Naive B cell (primary cell): ENCODE data around the gene IL21R. TPM values are rescaled to one million over a fixed set of nuclear protein-coding genes. Genes with fewer than 3 reads are reported as not detected.

Experiments used
- ATAC-seq, 2 donors: fragments of 150-1000 bp; cut with Tn5 transposase; 2 replicates each; pipeline ENCODE4 v1.10.0; 2021; ENCODE audit warnings: low read depth in 2 of 2, mild to moderate bottlenecking in 2 of 2, moderate library complexity in 2 of 2
- DNase-seq: peaks from one replicate; pipeline ENCODE4 v3.0.0; 2022
- H3K27ac Mint-ChIP-seq, 6 donors: one replicate each; pipeline ENCODE4 v1.8.0; 2020 to 2022; ENCODE audit warnings: mild to moderate bottlenecking in 6 of 6, mixed read lengths in 6 of 6, moderate library complexity in 5 of 6, inconsistent platforms in 2 of 6
- H3K27me3 Mint-ChIP-seq, 3 donors: one replicate each; pipeline ENCODE4 v1.8.0; 2021 to 2022; ENCODE audit warnings: mixed read lengths in 3 of 3, mild to moderate bottlenecking in 1 of 3
- H3K36me3 Mint-ChIP-seq, 2 donors: one replicate each; pipeline ENCODE4 v1.8.0; 2020 to 2022; ENCODE audit warnings: mixed read lengths in 2 of 2, inconsistent platforms in 1 of 2, mild to moderate bottlenecking in 1 of 2
- H3K4me1 Mint-ChIP-seq, 3 donors: one replicate each; pipeline ENCODE4 v1.8.0; 2020 to 2022; ENCODE audit warnings: mixed read lengths in 3 of 3, inconsistent platforms in 1 of 3, mild to moderate bottlenecking in 1 of 3, moderate library complexity in 1 of 3
- H3K4me3 Mint-ChIP-seq, 8 donors: one replicate each; pipeline ENCODE4 v1.8.0; 2020 to 2022; ENCODE audit warnings: mild to moderate bottlenecking in 8 of 8, mixed read lengths in 8 of 8, moderate library complexity in 8 of 8, inconsistent platforms in 2 of 8
- H3K9me3 Mint-ChIP-seq, 7 donors: one replicate each; pipeline ENCODE4 v1.8.0; 2020 to 2022; ENCODE audit warnings: mixed read lengths in 7 of 7, mild to moderate bottlenecking in 5 of 7, inconsistent platforms in 2 of 7, moderate library complexity in 1 of 7
- polyA plus RNA-seq, 6 donors: library from polyadenylated mRNA; unstranded; fragments of 300-500 nt; fragmentation: Illumina TruSeq; gene quantifications; one replicate each; pipeline ENCODE4 v1.2.3, GENCODE V29; 2021; ENCODE audit warnings: low read depth in 6 of 6

Gene IL21R
- polyA plus RNA-seq, 6 donors from 2014 or later = 47.9 to 118 (median 74.5) TPM

GRCh38 chr16:27398894-27399853 lies 2.8 kb upstream of the IL21R start:
- Mint-ChIP-seq H3K4me1 (peaks cover 61 to 79% (median 65%) of the 10 kb centered on the region in 3 donors), H3K27ac (peak overlapping the region; percentile 84 to 100 (median 100)), H3K36me3 (peaks cover 16 to 18% of the 10 kb centered on the region in 2 donors), H3K9me3 (peaks cover 10 to 25% (median 20%) of the 10 kb centered on the region in 7 donors), H3K4me3 (peak overlapping the region; percentile 58 to 99 (median 76)), H3K27me3 (no peaks in the 10 kb centered on the region)
- ATAC-seq (peak; percentile 12 to 23), DNase-seq (peak; percentile 82)

GRCh38 chr16:27399969-27400368 lies 2.0 kb upstream of the IL21R start:
- H3K4me3 Mint-ChIP-seq = peak overlapping the region in 6 of 8 donors; percentile 67 to 99 (median 91)
- no peaks in the 10 kb centered on the region for H3K27me3 Mint-ChIP-seq
- ATAC-seq = no peak
- peaks cover 3 to 18% (median 12%) of the 10 kb centered on the region in 7 donors for H3K9me3 Mint-ChIP-seq
- peak overlapping the region; percentile 57 to 100 (median 100) for H3K27ac Mint-ChIP-seq
- H3K36me3 Mint-ChIP-seq = peaks cover 11 to 21% of the 10 kb centered on the region in 2 donors
- no peak for DNase-seq
- peaks cover 63 to 84% (median 63%) of the 10 kb centered on the region in 3 donors for H3K4me1 Mint-ChIP-seq

- no peak for ATAC-seq
- DNase-seq = no peak
- Mint-ChIP-seq H3K9me3 (peaks cover 0 to 8% (median 2%) of the 10 kb centered on the region in 7 donors), H3K4me1 (peaks cover 66 to 94% (median 71%) of the 10 kb centered on the region in 3 donors), H3K4me3 (peak overlapping the region; percentile 42 to 99 (median 98)), H3K27ac (peak overlapping the region; percentile 99 to 100 (median 100)), H3K36me3 (peaks cover under 1 to 12% of the 10 kb centered on the region in 2 donors), H3K27me3 (no peaks in the 10 kb centered on the region)
Measured at GRCh38 chr16:27400751-27401620, 988 bp upstream of the IL21R start.

- H3K27me3 Mint-ChIP-seq = no peaks in the 10 kb centered on the region
- H3K9me3 Mint-ChIP-seq = peaks cover 0 to 3% (median 0%) of the 10 kb centered on the region in 7 donors
- ATAC-seq = no peak
- no peak for DNase-seq
- H3K36me3 Mint-ChIP-seq = peaks cover 7 to 18% of the 10 kb centered on the region in 2 donors
- peak overlapping the region; percentile 97 to 99 (median 98) for H3K4me3 Mint-ChIP-seq
- H3K4me1 Mint-ChIP-seq = peaks cover 79 to 99% (median 87%) of the 10 kb centered on the region in 3 donors
- peak overlapping the region; percentile 99 to 100 (median 100) for H3K27ac Mint-ChIP-seq
Measured at GRCh38 chr16:27402569-27402963, 592 bp downstream of the IL21R start.

- peak overlapping the region; percentile 97 to 99 (median 98) for H3K4me3 Mint-ChIP-seq
- peak; percentile 83 for DNase-seq
- H3K27me3 Mint-ChIP-seq = no peaks in the 10 kb centered on the region
- H3K4me1 Mint-ChIP-seq = peaks cover 84 to 99% (median 92%) of the 10 kb centered on the region in 3 donors
- ATAC-seq = peak; percentile 35 to 37
- peaks cover 7 to 18% of the 10 kb centered on the region in 2 donors for H3K36me3 Mint-ChIP-seq
- peaks cover 0 to 3% (median 0%) of the 10 kb centered on the region in 7 donors for H3K9me3 Mint-ChIP-seq
- H3K27ac Mint-ChIP-seq = peak overlapping the region; percentile 99 to 100 (median 100)
Measured at GRCh38 chr16:27402964-27403600, 1.1 kb downstream of the IL21R start.

- peaks cover 0 to 3% (median 0%) of the 10 kb centered on the region in 7 donors for H3K9me3 Mint-ChIP-seq
- H3K36me3 Mint-ChIP-seq = peaks cover 7 to 18% of the 10 kb centered on the region in 2 donors
- no peak for ATAC-seq
Measured at GRCh38 chr16:27403601-27403992, 1.6 kb downstream of the IL21R start.

GRCh38 chr16:27404163-27404823 lies 2.3 kb downstream of the IL21R start:
- no peak for ATAC-seq
- H3K27ac Mint-ChIP-seq = peak overlapping the region; percentile 99 to 100 (median 100)
- DNase-seq = no peak
- no peaks in the 10 kb centered on the region for H3K27me3 Mint-ChIP-seq
- H3K36me3 Mint-ChIP-seq = peaks cover 7 to 18% of the 10 kb centered on the region in 2 donors
- H3K4me1 Mint-ChIP-seq = peaks cover 85 to 97% (median 90%) of the 10 kb centered on the region in 3 donors
- H3K4me3 Mint-ChIP-seq = peak overlapping the region; percentile 97 to 99 (median 98)
- H3K9me3 Mint-ChIP-seq = peaks cover 0 to 1% (median 0%) of the 10 kb centered on the region in 7 donors

More at GRCh38 chr16:27403601-27403992, 1.6 kb downstream of the IL21R start:
- Mint-ChIP-seq H3K4me3 (peak overlapping the region; percentile 97 to 99 (median 98)), H3K4me1 (peaks cover 88 to 99% (median 94%) of the 10 kb centered on the region in 3 donors), H3K27ac (peak overlapping the region; percentile 99 to 100 (median 100)), H3K27me3 (no peaks in the 10 kb centered on the region)
- no peak for DNase-seq

- Mint-ChIP-seq H3K4me3 (peak overlapping the region; percentile 84 to 99 (median 98)), H3K27me3 (no peaks in the 10 kb centered on the region), H3K4me1 (peaks cover 81 to 97% (median 82%) of the 10 kb centered on the region in 3 donors), H3K9me3 (no peaks in the 10 kb centered on the region), H3K27ac (peak overlapping the region; percentile 92 to 100 (median 100)), H3K36me3 (peaks cover 7 to 25% of the 10 kb centered on the region in 2 donors)
- no peak for DNase-seq
- ATAC-seq = no peak
Measured at GRCh38 chr16:27405546-27406451, 3.8 kb downstream of the IL21R start.

GRCh38 chr16:27406511-27407128 lies 4.6 kb downstream of the IL21R start:
- Mint-ChIP-seq H3K27me3 (no peaks in the 10 kb centered on the region), H3K36me3 (peaks cover 9 to 26% of the 10 kb centered on the region in 2 donors), H3K4me1 (peaks cover 75 to 96% (median 80%) of the 10 kb centered on the region in 3 donors), H3K4me3 (peak overlapping the region; percentile 78 to 99 (median 98)), H3K27ac (peak overlapping the region; percentile 78 to 100 (median 92)), H3K9me3 (no peaks in the 10 kb centered on the region)
- ATAC-seq (no peak), DNase-seq (no peak)

- Mint-ChIP-seq H3K4me3 (peak overlapping the region in 7 of 8 donors; percentile 84 to 99 (median 98)), H3K36me3 (peaks cover 15 to 32% of the 10 kb centered on the region in 2 donors), H3K4me1 (peaks cover 75 to 96% (median 80%) of the 10 kb centered on the region in 3 donors), H3K9me3 (peaks cover 0 to 3% (median 0%) of the 10 kb centered on the region in 7 donors), H3K27me3 (no peaks in the 10 kb centered on the region), H3K27ac (peak overlapping the region; percentile 78 to 100 (median 92))
- DNase-seq = no peak
- ATAC-seq = no peak
Measured at GRCh38 chr16:27407133-27407532, 5.2 kb downstream of the IL21R start.
